Ammon's horn (tissue), 1 donor: ENCODE results near the gene HES3.
A peak's percentile ranks its signal among the peaks of the same experiment; 100 is the strongest.
"Not testable (repeated sequence)": the region's sequence is repeated elsewhere in the genome, so short reads cannot be mapped to it uniquely, and the experiment has no call there.

Experiments
- DNase-seq: peaks from one replicate; pipeline ENCODE4 v3.0.0-alpha.2; 2016; ENCODE audit warnings: low spot score

HES3 gene

DNA sequence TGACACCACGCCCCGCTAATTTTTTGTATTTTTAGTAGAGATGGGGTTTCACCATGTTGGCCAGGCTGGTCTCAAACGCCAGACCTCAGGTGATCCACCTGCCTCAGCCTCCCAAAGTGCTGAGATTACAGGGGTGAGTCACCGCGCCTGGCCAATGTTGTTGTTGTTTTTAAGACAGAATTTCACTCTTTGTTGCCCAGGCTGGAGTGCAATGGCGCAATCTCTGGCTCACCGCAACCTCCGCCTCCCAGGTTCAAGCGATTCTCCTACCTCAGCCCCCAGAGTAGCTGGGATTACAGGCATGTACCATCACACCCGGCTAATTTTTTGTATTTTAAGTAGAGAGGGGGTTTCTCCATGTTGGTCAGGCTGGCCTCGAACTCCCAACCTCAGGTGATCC is 24.3 kb upstream of the HES3 start:
- DNase-seq: not testable (repeated sequence)

DNA sequence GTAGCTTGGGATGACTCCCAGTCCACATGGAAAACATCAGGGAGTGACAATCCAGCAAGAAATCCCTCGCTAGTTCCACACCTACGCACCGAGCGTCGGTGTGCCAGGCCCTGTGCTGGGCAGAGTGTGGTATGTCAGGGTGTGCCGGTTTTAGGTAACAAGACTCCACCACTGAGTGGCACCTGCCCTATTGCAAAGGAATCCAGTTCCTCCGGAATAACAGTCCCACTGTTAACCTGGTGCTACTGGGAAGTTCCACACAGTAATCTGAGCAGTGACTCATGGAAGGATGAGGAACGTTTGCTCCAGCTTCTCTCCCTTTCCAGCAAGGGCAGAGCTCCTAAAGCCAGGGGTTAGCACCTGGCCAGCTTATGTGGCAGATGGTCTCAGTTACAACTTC is 23.7 kb upstream of the HES3 start:
- no peak for DNase-seq

DNA sequence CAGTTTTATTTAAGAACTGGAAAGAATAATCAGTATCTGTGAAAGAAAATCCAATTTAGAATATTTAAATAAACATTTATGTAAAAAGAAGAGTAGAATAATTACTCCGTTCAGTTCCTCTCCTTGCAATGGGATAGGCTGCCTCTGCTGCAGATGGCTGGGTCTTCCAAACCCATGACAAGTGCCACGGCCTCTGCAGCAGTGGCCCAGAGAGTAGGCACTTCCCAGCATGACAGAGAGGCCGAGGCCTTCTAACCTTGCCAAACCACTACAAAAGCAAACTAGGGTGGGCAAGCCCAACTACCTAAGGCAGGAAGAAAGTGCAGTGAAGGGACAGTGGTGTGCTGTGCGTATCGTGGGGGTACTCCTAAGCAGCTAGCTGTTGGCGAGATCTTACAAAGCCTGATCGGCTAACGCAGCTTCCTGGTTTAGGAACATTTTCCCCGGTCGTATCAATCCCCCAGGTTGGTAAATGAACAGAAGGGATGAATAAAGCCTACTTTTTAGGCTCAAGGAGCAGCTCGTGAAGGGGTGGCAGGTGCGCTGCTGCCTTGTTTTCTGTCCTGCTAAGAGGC is 22.7 kb upstream of the HES3 start:
- no peak for DNase-seq

DNA sequence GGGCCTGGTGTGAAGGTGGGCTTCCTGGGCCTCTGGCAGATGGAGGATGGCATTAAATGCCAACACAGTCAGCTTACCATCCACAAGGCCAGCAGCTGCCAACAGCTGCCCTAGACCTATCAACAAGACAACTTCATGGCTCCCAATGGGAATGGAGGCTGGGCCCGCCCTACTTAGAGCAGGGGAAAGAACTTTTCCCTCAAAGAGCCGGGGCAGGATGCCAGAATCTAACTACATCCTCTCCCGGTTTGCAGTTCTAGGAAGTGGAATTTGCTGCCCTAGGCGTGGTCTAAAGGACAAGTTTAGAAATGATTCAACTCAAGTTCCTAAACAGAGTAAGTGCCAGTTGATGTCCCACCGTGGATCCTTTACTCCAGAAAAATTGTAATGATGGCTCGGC is 21.3 kb upstream of the HES3 start:
- no peak for DNase-seq

DNA sequence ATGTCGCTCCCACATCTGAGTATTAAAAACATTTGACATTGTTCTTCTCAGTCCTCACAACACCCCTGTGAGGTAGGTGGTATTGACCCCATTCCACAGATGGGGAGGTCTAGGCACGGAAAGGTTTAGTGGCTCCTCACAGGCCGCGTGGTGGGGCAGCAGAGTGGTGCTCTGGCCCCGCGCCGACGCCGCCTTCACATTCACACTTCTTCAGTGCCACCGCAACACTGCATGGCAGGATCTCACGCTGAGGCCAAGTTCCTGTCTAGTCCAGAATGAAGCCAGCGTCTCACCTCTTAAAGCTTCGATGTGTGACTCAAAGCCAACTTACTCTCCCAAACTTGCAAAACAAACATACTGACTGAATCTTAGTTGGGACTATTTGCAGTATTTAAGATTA is 20.4 kb upstream of the HES3 start:
- no peak for DNase-seq

DNA sequence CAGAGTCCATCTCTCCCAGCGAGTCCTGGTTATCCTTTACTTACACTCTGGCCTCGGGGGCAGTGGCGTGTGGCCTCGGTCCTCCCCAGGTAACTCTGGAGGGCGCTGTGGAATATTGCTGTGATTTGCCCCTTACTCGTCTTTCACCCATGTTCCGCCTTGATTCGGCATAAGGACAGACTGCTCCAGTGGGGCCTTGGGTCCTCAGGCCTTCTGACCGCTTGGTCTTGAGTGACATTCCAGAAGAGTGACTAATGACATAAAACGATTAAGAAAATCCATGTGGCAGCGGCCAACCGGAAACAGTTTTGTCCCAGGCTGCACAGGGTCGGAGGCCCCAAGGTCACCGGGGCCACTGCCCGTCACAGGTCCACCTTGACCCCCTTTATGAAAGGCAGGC is 19.3 kb upstream of the HES3 start:
- DNase-seq: no peak

DNA sequence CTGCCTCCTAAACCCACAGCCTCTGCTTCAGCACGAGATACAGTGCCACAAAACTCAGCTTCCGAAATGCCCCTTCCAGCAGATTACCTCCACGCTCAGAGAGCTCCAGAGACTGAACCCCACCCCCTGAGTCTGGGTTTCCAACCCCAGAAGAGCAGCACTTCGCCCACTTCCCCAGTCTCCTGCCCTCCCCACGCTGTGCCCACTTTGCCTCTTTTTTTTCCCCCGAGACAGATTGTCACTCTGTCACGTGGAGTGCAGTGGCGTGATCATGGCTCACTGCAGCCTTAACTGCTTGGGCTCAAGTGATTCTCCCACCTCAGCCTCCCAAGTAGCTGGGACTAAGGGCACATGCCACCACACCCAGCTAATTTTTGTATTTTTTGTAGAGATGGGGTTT is 18.3 kb upstream of the HES3 start:
- no peak for DNase-seq

DNA sequence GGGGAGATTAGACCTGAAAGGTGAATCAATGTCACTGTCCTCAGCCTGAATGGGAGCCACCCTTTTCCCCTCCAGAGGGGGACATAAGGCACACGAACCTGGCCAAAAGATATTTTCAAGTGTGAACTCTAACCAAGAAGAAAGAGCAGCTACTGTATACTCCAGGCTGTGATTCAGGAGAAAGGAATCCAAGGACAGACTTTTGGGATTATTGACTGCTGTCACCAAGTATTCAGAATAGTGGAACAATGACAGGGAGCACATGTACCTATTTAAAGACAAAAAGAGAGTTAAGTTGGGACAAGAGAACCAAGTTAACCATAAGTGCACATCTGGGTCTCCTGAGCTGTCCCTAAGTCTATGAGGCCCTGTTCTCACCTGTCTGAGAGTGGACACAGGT is 10.6 kb upstream of the HES3 start:
- DNase-seq: no peak

DNA sequence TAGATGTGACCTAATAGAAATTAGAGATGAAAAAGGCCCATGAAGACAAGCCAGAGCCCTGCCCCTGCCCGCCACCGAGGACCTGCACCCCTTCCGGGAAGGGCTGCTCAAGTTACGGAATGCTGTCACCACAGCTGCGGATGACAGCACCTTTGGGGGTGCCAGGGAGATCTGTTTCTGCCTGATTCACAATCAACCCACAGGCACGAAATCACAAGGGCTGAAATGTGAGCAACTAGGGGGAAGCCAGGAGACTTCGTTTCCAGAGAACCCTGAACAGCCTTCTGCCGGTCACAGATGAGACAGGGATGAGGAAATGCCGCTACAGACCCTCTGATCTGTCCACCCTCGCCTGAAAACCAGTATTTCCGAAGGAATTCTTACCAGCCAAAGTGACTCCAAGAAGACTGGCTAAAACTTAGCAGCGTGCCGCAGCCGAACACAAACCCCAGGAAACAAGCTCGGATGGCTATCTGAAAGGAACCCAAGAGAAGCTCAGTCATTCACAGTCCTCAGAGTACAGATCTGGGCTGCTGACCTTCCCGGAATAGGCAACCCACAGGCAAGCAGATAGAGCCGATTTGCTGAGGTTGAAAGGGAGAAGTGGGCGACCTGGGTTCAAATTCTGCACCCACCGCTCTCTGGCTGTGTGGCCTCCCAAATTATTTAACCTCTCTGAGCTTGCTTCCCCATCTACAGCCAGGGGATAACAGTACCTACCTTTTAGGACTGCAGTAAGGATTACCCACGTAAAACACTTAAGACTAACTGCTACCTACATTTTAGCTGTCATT is 9.3 kb upstream of the HES3 start:
- DNase-seq: no peak

DNA sequence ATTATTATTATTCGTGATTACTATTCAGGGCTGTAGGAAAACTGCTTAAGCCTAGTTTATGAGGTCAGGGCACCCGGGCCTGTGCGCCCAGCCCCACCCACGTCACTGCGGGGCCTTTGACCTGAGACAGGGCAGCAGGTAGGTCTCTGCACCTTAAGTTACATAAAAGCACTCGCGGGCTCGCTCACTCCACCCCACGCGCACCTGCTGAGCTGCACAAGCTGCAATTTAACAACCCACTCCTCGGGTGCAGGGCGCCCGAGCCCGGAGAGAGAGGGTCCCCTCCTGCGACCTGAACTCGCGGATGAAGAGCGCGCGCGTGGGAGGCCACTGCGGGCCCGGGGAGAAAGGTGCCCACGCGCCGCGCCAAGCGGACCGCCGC is 8.7 kb upstream of the HES3 start:
- no peak for DNase-seq

DNA sequence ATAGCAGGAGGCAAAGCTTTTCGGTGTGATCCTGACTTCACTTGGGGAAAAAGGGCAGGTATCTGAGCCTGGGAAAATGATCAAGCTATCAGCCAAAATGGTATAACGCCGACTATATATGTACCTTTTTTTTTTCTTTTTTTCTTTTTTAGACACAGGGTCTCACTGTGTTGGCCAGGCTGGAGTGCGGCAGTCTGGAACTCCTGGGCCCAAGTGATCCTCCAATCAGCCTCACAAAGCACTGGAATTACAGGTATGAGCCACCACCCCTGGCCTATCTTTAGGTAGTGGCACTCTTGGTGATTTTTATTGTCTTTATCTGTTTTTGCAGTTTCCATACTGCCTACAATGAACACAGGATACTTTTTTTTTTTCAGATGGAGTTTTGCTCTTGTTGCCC is 6.9 kb upstream of the HES3 start:
- DNase-seq: no peak

DNA sequence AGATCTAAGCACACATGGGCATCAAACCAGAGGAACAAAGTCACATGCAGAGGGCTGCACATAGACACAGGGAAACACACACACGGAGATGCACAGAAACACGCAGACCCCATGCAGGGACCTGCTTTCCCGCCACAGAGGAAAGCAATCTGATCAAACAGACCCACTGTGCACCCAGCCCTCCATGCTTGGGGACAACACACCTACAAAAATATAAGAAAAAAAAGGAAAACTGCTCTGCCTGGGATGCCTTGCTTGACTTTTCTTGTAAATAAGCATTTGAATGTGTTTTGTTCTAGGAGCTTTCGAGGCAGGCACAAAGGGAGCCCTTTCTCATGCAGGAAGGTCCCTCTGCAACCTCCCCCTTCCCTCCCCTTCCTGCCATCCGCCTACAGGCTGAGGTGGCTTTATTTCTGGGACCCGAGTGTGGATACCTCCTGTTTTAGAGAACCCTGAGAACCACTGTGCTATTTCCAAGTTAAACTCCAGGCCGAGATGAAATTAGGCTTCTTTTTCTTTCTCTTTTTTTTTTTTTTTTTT is 4.7 kb upstream of the HES3 start:
- no peak for DNase-seq

DNA sequence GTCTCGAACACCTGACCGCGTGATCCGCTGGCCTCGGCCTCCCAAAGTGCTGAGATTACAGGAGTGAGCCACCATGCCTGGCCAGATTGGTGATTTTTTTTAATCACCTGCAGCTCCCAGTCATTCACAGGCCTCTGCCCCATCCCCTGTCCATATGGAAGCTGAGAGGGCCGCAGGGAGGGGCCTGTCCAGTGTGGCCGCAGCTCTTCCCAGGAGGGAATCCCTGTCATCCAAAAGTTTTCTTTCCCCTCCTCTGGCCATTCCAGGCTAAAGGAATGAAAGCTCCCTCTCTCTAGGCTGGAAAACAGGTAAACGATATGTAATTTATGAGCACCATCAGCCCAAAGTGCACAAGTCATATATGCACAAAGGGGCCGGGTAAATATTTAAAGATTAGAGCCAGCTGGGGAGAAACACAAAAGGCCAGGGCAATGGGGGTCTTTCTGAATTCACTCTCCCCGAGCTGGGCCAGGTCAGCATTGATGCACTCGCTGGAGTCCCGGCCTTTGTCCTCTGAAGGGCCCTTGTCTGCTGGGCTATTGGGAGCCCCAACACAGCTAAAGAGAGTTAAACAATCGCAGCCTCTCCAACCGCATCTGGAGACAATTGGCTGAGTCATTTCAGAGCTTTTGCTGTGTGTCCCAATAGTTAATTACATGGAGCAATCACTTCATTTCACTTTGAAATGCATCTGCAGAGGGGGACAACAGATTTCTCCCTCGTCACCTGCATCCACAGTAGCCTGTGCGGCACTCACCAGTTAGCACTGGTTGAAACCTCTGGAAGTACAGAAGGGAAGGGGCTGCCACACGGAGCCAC is 3.8 kb upstream of the HES3 start:
- no peak for DNase-seq

DNA sequence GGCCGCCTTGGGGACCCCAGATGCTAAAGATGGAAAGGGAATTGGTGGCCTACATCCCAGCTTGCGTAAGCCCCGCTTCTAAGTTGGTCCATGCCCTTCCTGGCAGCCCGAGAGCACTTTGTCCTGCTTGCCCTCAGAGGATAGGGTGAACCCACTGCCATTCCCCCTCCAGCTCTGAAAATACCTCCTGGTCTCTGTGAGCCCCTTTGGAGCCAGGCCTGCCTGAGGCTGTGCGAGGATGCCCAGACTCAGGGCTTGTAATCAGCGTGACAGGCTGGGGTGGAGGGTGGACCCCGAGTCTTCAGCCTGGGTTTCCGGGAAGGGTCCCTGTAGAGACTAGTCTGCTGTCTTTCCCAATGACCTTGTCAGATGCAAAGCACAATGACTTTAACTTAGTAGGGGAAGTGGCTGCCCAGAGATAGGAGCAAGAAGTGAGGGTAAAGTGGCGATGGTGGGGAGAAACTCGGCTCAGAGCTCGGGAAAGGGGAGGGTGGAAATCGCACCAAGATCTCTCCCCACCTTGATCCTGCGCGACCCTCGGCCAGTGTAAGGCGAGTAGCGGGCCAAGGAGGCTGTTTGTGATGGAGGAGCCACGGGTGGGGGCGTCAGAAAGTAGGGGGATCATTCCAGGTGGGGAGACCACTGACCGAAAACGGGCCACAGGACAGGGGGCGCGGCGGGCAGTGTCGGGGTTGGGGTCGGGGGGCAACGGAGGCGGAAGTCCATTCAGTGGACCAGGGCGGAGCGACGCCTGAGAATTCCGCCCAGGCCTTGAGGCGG is 2.7 kb upstream of the HES3 start:
- no peak for DNase-seq

DNA sequence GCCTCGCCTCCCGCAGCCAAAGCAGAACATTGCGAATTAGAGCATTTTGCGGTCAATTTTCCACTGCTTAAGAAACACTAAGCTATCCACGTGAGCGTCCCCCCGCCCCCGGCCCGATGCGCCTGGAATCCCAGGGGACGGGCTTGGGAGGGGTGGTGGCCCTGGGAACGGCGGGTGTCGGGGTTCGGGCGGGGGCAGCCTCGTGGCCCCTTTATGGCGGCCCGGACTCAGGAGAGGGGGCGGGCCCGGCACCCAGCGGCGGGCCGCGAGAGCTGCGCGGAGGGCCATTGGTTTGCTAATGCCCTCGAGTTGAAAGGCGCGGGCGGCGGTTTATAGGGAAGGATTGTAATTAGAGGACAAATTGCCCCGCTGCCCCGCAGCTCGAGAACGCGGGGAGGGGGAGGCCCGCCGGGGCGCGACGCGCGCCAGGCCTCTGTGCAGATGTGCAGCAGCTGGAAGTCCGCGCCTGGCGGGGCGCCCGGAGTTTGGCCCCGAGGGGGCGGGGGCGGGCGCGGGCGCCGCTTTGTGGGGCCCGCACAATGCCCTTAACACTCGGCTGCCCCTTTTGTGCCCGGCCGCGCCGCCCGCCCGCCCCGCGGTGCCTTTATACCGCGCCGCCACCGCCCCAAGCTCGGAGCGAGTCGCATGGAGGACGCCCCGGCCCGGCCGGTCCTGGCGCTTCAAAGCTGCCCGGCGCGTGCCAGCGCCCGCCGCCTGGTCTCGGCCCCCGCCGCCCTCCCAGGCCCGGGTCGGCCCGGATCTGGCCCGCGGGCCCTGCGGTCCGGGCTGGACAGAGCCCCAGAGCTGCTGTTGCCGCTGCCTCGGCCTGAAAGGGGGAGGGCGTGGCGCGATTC is 1.9 kb upstream of the HES3 start:
- no peak for DNase-seq

DNA sequence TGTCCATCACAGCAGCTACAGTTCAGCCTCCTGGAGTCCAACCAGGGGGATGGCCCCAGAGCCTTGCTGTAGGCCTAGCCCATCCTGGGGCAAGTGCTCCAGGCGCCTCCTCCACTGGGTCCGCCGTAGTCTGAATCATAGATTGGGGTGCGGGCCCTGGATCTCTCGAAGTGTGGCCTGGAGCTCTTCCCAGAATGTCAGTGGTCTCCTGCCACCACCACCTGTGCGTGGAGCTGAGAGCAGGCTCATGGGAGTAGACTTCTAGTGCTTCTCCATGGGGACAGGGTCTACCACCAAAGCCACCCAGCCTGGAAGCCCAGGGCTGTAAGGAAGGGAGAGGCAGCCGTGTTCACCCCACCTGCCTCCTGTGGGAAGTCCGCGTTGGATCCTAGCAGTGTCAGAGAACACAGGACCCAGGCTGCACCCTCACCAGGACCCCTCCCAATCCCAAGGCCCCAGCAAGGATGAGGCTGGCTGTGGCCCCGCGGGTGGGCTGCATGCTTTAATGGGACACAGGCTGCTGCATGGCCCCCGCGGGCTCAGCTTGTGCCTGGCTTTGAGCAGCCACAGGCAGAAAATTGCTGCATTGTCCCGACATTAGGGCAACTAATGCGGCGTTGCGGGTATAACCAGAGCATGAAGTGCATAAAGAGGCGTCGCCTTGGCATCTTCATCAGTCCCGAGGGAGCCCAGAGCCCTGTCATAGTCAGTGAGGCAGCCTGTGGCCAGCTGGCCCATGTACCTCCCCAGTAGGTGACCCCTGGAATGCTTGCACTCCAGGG is 735 bp upstream of the HES3 start:
- DNase-seq: no peak

DNA sequence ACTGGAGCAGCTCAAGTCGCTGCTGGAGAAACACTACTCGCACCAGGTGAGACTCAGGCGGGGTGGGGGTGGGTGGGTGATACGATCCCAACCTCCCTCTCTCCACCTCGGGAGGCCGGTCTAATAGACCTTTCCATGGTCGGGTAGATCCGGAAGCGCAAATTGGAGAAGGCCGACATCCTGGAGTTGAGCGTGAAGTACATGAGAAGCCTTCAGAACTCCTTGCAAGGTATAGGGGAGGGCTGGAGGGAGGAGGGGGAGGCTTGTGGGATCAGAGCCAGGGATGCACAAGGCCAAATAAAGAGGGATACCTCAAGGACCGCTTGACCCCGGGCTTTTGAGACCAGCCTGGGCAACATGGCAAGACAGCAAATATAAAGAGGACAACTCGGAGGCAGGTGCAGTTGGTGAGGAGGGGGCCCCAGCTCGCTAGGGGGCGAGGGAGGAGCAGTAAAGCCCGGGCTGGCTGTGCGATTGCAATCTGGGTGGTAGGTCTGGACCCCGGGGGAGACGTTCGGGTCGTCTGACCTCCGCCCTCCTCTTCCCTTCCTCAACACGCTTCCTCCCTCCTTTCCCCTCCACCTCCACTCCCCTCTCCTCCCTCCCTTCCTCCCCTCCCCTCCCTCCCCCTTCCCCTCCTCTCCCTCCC is 546 bp downstream of the HES3 start:
- DNase-seq: no peak

DNA sequence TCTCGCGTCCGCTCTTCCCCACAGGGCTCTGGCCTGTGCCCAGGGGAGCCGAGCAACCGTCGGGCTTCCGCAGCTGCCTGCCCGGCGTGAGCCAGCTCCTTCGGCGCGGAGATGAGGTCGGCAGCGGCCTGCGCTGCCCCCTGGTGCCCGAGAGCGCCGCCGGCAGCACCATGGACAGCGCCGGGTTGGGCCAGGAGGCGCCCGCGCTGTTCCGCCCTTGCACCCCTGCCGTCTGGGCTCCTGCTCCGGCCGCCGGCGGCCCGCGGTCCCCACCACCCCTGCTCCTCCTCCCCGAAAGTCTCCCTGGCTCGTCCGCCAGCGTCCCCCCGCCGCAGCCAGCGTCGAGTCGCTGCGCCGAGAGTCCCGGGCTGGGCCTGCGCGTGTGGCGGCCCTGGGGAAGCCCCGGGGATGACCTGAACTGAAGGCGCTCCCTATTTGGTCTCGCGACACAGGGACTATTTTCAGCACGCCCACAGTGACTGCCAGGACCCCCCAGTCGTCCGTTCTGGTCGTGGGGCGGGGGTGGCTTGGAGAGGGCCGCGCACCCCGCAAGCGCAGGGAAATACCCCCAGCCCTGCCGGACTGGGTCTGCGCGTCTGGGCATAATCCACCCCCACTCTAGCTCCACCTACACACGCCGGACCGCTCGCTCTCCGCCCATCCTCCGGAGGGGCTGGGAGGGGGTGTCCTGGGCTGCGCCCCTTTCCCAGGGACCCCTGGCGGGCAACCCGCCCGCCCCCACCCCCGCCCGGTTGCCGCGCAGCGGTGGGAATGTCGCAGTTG is 1.3 kb downstream of the HES3 start:
- DNase-seq: peak; percentile 73

DNA sequence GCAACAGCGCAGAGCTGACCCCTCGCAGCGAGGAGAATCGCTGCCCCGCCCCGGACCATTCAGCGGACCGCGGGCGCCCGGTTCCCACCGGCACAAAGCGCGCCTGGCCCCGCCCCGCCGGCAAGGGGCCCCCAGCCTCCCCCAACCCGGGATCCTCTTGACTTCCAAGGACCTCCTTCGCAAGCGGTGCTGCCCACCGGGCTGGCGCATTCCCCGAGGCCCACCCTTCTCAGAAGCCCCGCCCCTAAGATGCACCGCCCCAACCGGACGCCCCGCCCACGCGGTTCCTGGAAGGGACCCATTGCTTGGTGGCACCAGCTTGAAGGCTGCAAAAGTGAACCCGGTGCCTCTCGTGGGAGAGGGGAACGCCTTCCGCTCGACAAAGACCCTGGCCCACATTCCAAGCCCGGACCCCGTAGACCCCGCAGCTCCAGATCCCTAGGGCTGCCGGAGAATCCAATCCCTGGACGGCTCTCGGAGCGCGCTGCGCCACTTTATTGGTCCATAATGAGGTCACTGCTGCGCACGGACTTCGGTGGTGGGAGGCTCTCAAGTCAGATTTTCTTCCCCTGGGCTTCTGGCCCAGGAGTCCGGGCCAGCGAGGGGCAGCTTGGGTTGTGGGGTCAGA is 2.0 kb downstream of the HES3 start:
- no peak for DNase-seq
